ENCODE results near the gene PPP1R1C. TPM values are rescaled to one million over a fixed set of nuclear protein-coding genes. Genes with fewer than 3 reads are reported as not detected.

The PPP1R1C gene
- total RNA-seq, 4 donors from 2014 or later = 0.58 TPM; not detected in 3

GRCh38 chr2:181991171-181991885, 5.7 kb downstream of the PPP1R1C start:
- no peak overlapping the region for H3K4me3 ChIP-seq
- no peak for ATAC-seq

DNA sequence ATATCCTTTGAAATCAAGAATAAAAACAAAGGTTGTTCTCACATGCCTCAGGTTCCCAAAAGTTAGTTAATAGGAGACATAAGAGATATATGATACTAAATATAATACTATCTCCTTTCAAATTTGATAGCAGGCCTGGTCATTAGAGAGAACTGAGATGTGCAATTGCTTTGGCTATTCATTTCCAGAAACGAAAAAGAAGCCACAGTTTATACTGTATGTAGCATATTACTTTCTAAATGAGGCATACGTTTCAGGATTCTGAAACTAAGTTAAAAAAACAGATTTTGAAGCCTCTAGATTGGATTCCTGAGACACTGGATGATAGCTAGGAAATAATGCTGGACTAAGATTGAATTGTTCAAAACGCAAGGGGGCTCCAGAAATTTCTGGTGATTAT, 7.1 kb downstream of the PPP1R1C start:
- TF ChIP-seq EP300 (IDR thresholded peaks at IDR 0.05) = no peak
- no peak for TF ChIP-seq POLR2A (IDR thresholded peaks at IDR 0.05)
- TF ChIP-seq, protein P1, sequence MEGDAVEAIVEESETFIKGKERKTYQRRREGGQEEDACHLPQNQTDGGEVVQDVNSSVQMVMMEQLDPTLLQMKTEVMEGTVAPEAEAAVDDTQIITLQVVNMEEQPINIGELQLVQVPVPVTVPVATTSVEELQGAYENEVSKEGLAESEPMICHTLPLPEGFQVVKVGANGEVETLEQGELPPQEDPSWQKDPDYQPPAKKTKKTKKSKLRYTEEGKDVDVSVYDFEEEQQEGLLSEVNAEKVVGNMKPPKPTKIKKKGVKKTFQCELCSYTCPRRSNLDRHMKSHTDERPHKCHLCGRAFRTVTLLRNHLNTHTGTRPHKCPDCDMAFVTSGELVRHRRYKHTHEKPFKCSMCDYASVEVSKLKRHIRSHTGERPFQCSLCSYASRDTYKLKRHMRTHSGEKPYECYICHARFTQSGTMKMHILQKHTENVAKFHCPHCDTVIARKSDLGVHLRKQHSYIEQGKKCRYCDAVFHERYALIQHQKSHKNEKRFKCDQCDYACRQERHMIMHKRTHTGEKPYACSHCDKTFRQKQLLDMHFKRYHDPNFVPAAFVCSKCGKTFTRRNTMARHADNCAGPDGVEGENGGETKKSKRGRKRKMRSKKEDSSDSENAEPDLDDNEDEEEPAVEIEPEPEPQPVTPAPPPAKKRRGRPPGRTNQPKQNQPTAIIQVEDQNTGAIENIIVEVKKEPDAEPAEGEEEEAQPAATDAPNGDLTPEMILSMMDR (IDR thresholded peaks at IDR 0.05) = no peak
- no peak for TF ChIP-seq POLR2AphosphoS5 (IDR thresholded peaks at IDR 0.05)
- no peaks in the 10 kb centered on the region for H3K36me3 ChIP-seq
- H3K9me3 ChIP-seq = no peaks in the 10 kb centered on the region
- no peak for ATAC-seq
- peaks cover 3 to 18% (median 6%) of the 10 kb centered on the region in 3 donors for H3K4me1 ChIP-seq
- 64 to 89% methylated on average over 3 of the region's 3 CpGs for WGBS, 2 donors (ENCODE audit: low coverage in 1 of 2)
- H3K27ac ChIP-seq = no peak overlapping the region
- H3K27me3 ChIP-seq = no peaks in the 10 kb centered on the region
- H3K4me3 ChIP-seq = no peak overlapping the region

More at GRCh38 chr2:181991171-181991885, 5.7 kb downstream of the PPP1R1C start:
- TF ChIP-seq EP300 (IDR thresholded peaks at IDR 0.05) (no peak), POLR2AphosphoS5 (IDR thresholded peaks at IDR 0.05) (no peak), POLR2A (IDR thresholded peaks at IDR 0.05) (no peak)
- TF ChIP-seq, protein P1 (IDR thresholded peaks at IDR 0.05) = no peak
- H3K27ac ChIP-seq = no peak overlapping the region
- H3K36me3 ChIP-seq = no peaks in the 10 kb centered on the region
- peaks cover 3 to 21% (median 6%) of the 10 kb centered on the region in 3 donors for H3K4me1 ChIP-seq
- no peaks in the 10 kb centered on the region for H3K9me3 ChIP-seq
- 80 to 95% methylated on average over 2 of the region's 2 CpGs for WGBS, 2 donors (ENCODE audit: low coverage in 1 of 2)
- H3K27me3 ChIP-seq = no peaks in the 10 kb centered on the region

DNA sequence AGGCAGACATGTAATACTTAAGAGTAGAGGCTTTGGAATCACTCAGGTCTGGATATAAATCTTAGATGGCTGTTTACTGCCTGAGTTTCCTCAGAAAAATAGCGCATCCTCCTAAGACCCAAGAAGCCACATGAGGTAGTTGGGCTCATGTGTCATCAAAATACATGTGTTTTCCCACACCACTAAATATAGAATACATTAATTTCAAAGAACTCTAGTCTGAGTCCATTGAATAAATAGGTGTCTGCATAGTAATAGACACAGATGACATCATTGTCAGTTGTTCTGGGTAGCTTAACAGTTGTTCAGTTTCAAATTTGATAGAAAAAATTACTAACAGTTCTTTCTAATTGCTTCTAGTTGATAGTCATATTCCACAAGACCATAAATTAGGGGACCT, 9.6 kb downstream of the PPP1R1C start:
- Histone ChIP-seq H3K4me3 (no peak overlapping the region), H3K27ac (no peak overlapping the region), H3K36me3 (no peaks in the 10 kb centered on the region), H3K27me3 (no peaks in the 10 kb centered on the region), H3K4me1 (no peaks in the 10 kb centered on the region), H3K9me3 (no peaks in the 10 kb centered on the region)
- TF ChIP-seq POLR2AphosphoS5 (IDR thresholded peaks at IDR 0.05) (no peak), EP300 (IDR thresholded peaks at IDR 0.05) (no peak), POLR2A (IDR thresholded peaks at IDR 0.05) (no peak)
- TF ChIP-seq, protein P1 (IDR thresholded peaks at IDR 0.05) = no peak
- 67 to 86% methylated on average over 1 of the region's 1 CpG for WGBS, 2 donors (ENCODE audit: low coverage in 1 of 2)
- no peak for ATAC-seq

GRCh38 chr2:181998041-181998835, 12.6 kb downstream of the PPP1R1C start:
- no peak for ATAC-seq
- WGBS, 2 donors (ENCODE audit: low coverage in 1 of 2) = 76 to 99% methylated on average over 8 of the region's 8 CpGs

More at GRCh38 chr2:181998041-181998835, 12.6 kb downstream of the PPP1R1C start:
- H3K9me3 ChIP-seq = no peaks in the 10 kb centered on the region
- no peaks in the 10 kb centered on the region for H3K4me1 ChIP-seq
- H3K27ac ChIP-seq = no peak overlapping the region
- H3K27me3 ChIP-seq = no peaks in the 10 kb centered on the region
- TF ChIP-seq POLR2AphosphoS5 (IDR thresholded peaks at IDR 0.05) = no peak
- no peak for TF ChIP-seq POLR2A (IDR thresholded peaks at IDR 0.05)
- TF ChIP-seq, protein P1 (IDR thresholded peaks at IDR 0.05) = no peak
- TF ChIP-seq EP300 (IDR thresholded peaks at IDR 0.05) = no peak
- no peak overlapping the region for H3K4me3 ChIP-seq
- no peaks in the 10 kb centered on the region for H3K36me3 ChIP-seq

Data from gastroesophageal sphincter (tissue), 4 donors.